ENCODE measurements around the gene PTGFRN. TPM values are rescaled to one million over a fixed set of nuclear protein-coding genes. Genes with fewer than 3 reads are reported as not detected.

PTGFRN gene
- total RNA-seq, 1 donor from 2014 or later, result 99.6 TPM

DNA sequence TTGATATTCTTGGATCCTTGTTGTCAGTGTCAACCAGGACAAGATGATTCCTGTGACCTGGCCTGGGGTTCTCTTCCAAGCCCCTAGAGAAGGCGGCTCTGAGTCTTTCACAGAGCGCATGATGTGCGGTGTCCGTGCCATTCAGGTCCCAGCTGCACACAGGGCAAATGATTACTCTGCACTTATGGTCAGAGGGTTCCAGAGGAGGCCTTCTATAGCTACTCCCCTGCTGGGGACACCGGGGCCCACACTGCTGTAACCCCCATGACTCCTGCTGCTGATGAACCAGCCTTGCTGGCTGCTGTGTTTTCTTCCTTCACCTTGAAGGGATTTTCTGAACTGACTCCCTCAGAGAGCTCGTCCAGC is 1.5 kb downstream of the PTGFRN start:
- ATAC-seq, result peak; percentile 7
- intact Hi-C loops (cut with micrococcal nuclease), result no loop called here
- DNase-seq, result no peak

DNA sequence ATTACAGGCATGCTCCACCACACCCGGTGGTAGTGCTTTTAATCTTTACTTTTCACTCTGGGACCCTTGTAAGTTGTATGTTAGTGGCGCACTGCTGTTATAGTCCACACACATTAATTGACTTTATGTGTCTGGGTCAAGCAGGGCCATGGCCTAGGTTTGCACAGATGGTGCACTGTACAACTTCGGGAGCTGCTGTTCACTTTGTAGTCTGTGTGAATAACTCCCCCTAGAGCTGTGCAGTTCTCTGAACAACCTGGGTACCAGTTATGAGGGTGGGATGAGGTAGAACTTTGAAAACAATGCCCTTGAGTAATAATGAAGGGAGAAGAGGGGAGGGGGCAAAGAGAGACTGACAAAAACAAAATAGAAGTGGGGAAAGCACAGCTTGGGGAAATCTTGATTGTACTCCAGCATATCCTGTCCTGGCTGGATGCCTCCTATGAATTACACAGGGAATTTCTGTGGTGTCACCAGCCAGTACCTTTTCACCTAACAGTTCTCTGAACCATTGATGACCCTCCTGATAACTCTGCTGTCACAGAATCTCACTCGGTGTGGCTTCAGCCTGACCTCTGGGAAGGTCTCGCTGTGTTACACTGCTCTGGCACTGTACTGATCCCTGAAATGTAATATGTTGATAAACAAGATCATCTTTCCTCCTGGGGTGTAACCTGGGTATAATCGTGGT is 2.2 kb downstream of the PTGFRN start:
- intact Hi-C loops (cut with micrococcal nuclease), result no loop called here
- no peak for DNase-seq
- no peak for ATAC-seq

DNA sequence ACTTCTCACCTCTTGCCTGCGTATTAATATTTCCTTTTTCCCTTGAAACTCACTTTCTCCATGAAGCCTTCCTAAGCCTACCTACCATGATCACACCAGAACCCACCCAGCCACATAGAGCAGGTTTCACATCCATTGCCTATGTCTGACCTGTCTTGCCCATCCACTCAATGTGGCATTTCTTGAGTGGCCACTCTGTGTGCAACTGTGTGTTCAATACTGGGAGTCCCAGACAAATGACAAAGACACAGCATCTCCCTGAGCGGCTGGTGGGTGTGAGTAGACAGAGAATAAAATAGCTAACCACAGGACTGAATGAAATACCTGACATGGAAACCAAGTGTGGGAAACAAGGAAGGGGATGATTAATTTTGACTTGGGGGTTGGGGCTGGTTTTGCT is 3.1 kb downstream of the PTGFRN start:
- intact Hi-C loops (cut with micrococcal nuclease), result no loop called here
- ATAC-seq (no peak), DNase-seq (no peak)

DNA sequence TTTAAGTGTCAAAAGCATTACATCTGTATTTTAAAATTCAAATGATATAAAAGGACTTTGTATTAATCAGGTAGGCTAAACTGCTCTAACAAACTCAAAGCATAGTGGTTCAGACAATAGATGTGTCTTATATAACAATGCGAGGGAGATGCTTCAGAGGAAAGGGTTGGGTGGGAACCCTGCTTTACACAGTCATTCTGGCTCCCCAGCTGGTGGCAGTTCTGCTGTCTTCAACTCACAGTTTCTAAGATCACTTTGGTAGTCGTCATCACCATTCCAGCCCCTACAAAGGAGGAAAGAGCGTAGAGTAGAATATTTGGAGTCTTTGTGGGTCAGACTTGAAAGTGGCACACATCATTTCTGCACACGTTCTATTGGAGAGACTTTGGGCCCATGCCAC is 4.2 kb downstream of the PTGFRN start:
- ATAC-seq (no peak), DNase-seq (no peak)
- intact Hi-C loops (cut with micrococcal nuclease), result no loop called here

DNA sequence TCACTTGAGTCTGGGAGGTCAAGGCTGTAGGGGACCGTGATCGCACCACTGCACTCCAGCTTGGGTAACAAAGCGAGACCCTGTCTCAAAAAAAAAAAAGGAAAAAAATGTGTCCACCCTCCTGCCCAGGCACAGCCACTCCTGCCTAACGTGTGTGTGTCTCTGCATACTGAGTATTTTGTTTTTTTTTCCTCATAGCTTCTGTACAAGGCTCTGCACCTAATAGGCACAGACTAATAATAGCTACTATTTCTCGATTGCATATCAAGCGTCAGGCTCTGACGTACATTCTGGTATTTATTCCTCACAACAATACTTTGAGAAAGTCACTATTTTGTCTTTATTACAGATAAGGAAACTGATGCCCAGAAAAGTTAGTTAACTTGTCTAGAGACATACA is 5.0 kb downstream of the PTGFRN start:
- intact Hi-C loops (cut with micrococcal nuclease), result no loop called here
- DNase-seq, result no peak
- peak; percentile 30 for ATAC-seq

DNA sequence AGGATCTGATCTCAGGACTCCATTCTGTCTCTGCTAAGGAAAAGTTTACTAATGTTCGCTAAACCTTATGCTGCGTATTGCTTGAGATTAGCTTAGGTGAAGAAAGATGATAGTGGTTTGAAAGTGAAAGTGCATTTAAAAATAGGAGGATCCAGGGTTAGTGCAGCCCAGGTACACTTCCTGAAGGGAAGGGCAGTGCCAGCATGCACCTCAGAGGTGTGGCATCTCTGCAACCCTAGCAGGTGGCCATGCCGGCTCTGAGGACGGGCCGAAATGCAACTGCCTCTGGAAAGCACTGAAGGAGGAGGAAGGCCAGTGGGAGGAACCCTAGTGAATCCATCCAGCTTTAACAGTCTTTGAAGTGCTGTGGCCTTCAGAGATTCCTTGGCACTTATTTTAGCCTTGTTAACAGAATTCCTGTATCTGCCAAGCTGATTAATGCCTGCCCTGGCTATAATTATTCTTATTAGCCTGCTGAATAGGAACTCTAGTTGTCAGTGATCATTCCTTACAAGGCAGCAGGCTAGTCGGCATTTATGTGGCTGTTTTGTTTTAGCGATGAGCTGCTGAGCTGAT is 5.5 kb downstream of the PTGFRN start:
- intact Hi-C loops (cut with micrococcal nuclease), result no loop called here
- ATAC-seq (peak; percentile 48), DNase-seq (peak; percentile 40)

DNA sequence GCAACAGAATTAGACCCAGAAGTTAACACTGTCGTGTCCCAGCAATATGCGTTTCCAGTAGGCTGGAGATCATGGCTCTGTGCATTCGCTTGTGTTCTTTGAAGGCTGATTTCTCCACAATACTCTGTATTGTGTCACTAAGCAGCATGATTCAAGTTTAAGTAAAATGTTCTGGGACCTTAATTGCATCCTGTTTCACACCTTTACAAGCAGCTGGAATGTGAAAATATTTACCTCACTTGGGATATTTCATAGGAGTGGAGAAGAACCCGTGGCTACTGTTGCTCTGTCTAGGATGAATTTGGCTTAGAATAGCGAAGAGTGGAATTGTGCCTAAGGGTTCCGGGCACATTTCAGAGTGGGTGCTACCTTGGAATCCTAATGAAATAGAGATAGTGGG is 6.3 kb downstream of the PTGFRN start:
- no peak for DNase-seq
- ATAC-seq, result no peak
- intact Hi-C loops (cut with micrococcal nuclease), result no loop called here

DNA sequence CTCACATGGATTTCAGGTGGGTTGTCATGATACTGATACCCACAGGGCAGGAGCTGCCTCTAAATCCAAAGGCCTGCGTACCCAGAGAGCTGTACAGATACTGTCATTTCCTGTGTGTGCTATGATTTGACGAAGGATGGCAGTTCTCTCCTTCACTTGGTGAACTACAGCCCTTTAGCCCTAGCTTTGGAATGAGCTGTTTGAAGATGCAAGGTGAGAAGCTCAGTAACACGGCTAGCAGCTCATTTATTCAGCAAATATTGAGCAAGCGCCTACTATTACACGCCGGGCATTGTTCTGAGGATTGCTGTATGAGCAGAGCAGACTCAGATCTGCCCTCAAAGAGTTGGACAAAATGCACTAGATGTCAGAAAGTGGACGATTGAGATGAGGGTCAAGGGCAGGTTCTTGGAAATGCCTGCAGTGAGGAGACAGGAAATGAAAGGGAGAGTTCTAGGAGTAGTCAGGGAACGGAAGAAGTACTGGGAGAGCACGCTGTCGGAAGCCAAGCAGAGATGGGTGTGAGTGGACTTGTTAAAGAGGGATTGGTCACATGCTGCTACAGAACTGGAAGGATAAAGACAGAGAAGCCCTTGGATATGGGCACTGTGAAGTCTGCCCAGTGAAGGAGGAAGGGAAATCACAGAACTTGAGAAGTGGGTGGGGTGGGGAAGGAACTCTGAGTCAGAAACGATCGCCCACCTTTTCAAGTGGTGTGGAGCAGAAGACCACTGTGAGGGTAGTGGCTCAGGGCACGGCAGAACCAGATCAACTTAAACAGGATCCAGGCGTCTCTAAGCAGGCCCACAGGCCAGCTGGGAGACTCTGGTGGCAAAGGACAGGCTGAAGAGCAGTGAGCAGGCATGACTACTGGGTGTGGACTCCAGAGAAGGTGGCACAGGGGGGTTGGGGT is 7.1 kb downstream of the PTGFRN start:
- intact Hi-C loops (cut with micrococcal nuclease), result no loop called here
- DNase-seq (no peak), ATAC-seq (peak; percentile 27)

DNA sequence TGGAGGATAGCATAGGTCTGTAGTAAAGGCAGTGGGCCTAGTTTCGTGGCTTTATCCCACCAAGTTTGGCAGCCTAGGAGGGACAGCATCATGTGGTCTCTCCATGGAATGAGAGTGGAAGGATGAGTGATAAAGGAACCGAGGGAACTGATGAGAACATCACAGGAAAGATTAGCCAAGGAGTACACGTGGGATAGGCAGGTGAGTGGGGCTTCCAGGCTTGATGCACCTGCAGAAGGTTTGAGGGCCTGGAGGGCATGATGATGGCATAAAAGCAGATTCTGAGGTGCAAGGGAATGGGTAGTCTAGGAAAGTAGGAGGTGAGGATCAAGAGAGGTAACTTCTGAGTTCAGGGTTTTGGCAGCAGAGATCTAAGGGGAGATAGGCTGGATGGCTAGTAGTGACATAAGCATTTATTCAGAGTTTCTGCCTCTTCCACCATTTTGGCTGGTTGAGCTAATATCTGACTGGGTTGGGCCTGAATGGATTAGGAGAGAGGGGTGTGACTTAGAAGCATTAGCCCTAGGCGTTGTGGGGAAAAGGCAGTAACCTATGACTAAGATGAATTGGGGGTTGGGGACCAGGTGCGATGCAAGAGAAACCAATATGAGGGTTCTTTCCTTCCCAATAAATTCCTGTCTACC is 9.1 kb downstream of the PTGFRN start:
- ATAC-seq (no peak), DNase-seq (no peak)
- intact Hi-C loops (cut with micrococcal nuclease), result no loop called here

DNA sequence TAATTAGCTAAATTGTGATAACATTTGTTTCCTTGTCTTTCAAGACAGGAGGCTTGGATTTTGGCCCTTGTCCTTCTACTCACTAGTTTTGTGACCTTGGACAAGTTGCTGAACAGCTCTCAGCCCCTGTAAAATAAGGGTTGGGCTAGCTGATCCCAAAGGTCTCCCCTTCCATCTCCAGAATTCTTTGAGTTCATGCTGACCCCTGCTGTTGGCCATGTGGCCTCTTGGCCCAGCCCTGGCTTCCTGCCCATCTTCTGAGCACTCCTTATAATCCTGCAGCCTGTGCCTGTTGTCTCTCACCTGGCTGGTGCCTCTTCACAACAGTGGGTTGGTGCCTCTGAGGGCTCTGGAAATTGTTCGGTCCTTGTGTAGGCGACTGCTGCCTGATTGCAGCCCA is 10.1 kb downstream of the PTGFRN start:
- ATAC-seq, result peak; percentile 3
- intact Hi-C loops (cut with micrococcal nuclease), result no loop called here
- DNase-seq, result peak; percentile 39

DNA sequence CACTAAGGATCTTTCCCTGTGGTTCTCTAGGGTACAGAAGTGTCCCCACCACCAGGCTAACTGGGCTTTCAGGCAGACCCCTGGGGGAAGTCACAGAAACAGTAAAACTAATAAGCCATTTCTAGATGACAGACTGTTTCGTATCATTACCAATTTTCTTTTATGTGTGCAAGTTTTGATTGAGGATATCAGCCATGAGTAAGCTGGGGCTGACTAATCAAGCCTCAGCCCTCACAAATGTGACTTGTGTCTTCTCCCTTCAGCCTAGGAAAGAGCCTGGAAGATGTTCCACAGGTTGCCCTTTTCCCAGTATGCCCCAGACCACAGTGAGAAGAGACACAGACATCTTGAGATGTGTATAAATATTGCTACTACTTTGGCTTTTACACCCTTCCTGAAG is 10.5 kb downstream of the PTGFRN start:
- DNase-seq (no peak), ATAC-seq (no peak)
- intact Hi-C loops (cut with micrococcal nuclease), result no loop called here

DNA sequence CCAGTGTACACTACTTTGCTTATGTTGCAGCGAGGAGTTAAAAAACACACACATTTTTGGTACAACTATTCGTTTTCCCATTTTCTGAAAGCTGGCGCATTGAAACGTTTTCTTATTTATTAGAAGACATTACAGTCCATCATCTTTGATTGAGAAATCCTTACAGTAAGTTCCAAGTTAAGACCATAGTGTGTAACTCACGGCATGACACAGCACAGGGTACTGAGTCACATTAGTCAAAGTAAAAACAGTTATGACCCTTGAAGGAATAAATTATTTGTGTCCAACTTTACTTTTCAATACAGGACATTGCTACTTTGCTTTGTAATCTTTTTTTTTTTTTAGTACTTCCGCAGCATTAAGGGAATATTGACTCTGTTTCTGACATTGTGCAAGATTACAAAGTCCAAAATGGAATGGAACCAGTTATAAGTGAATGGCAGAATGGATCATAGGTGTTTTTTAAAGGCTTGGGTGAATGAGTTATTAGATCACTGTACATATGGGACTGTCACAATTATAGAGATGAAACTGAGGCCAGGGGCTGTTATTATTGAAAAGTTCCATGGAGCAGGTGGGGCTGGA is 11.7 kb downstream of the PTGFRN start:
- intact Hi-C loops (cut with micrococcal nuclease), result no loop called here
- ATAC-seq, result no peak

DNA sequence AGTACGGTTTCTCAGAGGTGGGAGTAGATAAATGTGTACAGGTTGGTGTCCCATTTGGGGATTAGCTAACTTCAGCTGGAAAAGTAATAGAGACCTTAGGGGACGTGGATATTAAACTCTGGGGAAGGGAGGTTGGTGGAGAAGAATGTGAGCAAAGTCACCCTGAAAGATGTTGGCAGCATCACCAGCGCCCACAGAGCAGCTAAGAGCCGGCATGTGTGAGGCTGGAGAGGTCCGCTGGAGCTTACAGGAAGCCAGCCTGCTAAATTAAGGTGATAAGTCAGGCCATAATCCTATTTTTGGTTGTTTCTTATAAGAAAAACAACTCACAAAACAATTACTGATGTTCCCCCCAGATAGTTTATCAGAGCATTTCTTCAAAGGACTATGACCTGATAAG is 12.2 kb downstream of the PTGFRN start:
- intact Hi-C loops (cut with micrococcal nuclease), result no loop called here
- DNase-seq (no peak), ATAC-seq (peak; percentile 51)

More for the DNA sequence above, 11.7 kb downstream of the PTGFRN start:
- no peak for DNase-seq

DNA sequence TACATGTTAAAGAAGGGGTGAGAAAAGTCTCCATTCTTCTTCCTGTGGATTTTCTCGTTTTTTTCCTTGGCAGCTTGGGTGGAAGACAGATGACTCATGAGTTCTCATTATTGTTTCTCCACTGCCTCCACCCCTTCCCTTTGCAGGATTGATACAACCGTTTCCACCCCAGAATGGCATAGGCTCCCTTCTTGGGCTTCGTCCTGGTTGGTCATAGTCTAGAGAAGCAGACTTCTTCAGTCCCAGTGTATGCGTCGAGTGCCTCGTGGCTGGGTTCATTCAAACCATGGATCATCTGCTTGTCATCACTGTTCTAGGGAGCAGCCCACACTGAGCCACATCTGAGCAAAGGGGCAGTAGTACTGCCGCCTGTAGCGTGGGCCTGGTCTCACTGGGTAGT is 13.7 kb downstream of the PTGFRN start:
- DNase-seq (no peak), ATAC-seq (peak; percentile 14)
- intact Hi-C loops (cut with micrococcal nuclease), result no loop called here

DNA sequence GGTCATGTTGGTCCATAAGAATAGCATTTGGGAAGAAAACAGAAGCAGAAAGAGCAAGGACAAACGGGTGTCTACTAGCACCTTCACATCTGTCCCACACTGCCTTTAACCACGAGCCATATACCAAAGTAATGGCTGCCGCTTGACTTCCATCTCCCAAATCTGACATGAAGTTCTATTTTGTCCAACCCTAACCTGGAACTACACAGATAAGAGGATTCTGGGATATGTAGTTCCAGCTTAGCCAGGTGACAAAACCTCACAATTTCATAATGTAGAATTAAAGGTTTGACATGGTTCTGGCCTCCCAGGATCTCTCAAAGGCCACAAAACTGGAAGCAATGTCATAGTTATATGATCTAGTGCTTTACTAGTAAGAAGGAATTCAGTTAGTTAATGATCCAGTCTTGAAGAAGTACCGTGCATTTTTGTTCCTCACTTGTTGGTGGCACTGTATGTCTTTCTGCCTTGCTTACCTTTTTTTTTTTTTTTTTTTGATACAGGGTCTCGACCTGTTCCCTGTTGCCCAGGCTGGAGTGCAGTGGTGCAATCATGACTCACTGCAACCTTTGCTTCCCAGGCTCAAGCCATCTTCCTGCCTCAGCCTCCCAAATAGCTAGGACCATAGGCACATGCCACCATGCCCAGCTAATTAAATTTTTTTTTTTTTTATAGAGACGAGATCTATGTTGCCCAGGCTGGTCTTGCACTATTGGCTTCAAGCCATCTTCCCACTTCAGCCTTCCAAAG is 17.5 kb downstream of the PTGFRN start:
- no peak for ATAC-seq
- DNase-seq, result no peak
- intact Hi-C loops (cut with micrococcal nuclease), result no loop called here

DNA sequence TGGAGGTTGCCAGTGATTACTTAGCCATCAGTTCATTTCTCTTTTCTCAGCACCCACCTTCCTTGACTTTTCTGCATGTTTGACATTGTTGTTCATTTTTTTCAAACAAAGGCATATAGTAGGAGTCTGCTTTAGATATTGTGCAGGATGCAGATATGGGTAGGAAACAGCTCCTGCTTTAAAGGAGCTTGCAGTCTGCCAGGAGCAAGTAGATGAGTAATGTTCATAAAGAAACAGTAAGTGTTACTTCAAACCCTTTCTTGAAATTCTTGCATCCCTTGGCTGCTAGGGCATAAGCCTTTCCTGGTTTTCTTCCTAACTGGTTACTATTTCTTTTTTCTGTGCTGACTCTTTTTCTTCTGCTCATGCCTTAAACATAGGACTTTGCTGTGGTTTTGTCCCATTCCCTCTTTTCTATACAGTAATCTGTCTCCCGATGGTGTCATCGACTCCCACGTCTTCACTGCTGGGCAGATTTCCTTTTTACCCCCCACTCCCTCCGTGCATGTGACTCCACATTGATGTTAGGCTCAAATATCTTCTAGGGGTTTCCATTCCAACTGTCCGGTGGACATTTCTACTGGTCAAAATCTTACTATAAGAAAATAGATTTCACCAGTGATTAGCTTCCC is 20.4 kb downstream of the PTGFRN start:
- DNase-seq (no peak), ATAC-seq (no peak)
- intact Hi-C loops (cut with micrococcal nuclease), result no loop called here

DNA sequence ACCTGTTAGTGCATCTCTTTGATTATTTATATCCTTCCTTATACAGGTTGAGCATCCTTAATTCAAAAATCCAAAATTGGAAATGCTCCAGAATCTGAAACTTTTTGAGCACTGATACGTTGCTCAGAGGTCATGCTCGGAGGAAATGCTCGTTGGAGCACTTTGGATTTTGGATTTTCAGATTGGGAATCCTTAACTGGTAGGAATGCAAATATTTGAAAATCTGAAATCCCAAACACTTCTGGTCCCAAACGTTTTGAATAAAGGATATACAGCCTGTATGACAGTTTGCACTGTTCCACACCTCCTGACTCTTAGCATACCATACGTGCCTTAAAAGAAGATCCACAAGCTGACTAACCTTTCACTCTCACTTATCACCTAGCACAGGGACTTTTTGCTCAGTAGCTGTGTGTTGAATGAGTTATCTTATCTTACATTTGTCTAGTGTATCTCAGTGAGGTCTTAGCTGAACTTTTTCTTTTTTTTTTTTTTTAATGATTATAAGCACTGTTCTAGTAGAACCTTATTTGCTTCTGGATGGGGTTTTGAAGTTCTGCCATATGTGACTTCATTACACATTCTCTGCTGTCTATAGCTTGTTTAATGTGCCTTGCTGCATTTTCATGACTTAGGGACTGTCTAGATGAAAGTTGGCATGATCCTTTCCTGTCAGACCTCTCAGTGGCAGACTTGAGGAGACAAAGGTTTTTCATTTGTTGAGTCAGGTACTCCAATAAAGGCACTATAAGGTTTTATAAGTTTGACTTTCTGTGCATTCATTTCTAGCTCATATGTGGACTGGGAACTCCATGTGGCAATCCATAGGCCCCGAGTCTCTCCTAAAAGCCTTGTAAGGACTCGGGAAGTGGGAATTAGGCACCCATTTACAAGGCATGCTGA is 21.6 kb downstream of the PTGFRN start:
- ATAC-seq, result peak; percentile 25
- intact Hi-C loops (cut with micrococcal nuclease), result no loop called here

More for the DNA sequence above, 21.6 kb downstream of the PTGFRN start:
- DNase-seq, result no peak
